ENCODE measurements around the gene DUSP1. TPM values are rescaled to one million over a fixed set of nuclear protein-coding genes. Genes with fewer than 3 reads are reported as not detected.

The DUSP1 gene
- total RNA-seq, 4 donors from 2014 or later: 1,645 to 2,968 (median 1,824) TPM

DNA sequence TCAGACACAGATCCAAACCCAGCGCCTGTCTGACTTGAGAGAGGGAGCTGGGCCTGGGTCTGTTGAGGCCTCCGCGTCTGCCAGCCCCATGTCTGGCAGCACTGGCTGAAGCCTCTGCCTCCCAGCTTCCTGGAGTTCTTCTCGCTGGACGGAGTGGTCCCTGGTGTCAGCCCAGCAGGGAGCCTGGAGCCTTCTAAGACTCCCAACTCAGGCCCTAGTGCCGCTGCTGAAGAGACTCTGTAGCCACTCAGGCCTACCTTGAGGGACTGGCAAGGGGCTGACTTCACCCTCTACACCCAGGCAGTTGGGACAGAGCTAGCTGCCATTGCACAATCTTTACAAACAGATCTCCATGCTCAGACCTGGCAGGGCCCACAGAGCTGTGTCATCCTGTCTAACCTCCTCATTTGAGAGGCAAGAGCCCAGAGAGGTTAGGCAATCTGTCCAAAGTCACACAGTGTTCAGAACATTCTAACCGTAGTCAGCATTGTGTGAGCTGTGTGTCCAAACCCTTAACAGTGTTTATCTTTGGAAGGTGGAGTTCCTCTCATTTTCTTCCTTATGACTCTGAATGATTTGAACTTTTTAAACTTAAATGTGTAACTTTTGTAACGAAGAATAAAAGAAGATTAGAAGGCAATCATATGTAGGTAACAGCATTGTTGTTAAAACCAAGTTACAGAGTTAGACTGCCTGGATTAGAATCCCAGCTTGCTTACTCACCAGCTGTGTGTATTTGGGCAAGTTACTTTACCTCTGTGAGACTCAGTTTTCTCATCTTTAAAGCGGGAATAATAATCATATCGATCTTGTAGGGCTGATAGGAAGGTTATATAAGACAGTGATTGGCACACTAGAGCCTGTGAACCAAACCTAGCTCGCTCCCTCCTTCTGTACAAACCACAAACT, 4.6 kb upstream of the DUSP1 start:
- ATAC-seq (ENCODE audit: low FRiP score) (peak; percentile 49), DNase-seq (ENCODE audit: low spot score) (peak; percentile 89)
- TF ChIP-seq, protein P1, sequence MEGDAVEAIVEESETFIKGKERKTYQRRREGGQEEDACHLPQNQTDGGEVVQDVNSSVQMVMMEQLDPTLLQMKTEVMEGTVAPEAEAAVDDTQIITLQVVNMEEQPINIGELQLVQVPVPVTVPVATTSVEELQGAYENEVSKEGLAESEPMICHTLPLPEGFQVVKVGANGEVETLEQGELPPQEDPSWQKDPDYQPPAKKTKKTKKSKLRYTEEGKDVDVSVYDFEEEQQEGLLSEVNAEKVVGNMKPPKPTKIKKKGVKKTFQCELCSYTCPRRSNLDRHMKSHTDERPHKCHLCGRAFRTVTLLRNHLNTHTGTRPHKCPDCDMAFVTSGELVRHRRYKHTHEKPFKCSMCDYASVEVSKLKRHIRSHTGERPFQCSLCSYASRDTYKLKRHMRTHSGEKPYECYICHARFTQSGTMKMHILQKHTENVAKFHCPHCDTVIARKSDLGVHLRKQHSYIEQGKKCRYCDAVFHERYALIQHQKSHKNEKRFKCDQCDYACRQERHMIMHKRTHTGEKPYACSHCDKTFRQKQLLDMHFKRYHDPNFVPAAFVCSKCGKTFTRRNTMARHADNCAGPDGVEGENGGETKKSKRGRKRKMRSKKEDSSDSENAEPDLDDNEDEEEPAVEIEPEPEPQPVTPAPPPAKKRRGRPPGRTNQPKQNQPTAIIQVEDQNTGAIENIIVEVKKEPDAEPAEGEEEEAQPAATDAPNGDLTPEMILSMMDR (IDR thresholded peaks at IDR 0.05): no peak

DNA sequence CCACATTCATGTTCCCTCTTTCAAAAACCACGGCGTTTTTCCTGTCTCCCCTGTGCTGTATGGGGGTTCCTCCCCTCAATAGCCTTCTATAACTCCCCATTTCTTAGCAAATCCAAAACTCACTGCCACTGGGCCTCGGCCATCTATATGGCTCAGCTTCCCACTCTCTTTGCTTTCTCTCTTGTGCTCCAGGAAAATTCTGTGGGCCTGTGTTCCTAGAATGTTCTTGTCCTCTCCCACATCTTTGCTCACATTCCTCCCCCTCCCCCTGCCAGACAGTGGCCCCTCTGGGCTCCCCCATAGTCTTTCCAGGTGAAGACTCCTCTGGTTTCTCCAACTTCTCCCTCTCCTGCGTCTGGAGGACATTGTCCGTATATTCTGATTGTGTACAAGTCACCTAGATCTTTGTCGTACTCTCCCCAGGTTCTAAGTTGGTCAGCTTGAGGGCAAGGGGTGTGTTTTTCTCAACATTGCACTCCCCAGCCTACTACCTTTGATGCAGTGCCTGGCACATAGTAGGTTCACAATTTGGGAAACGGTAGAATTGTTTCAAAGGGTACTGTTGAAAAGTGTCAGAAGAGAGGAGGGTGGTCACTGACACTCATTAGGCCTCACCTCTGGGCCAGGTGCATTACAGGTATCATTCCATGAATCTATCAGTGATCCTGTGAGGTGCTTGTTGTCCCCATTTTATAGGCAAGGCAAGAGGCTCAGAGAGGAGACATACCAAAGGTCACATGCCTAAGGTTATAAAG, 3.7 kb upstream of the DUSP1 start:
- DNase-seq (ENCODE audit: low spot score): peak; percentile 20
- ATAC-seq (ENCODE audit: low FRiP score): no peak

DNA sequence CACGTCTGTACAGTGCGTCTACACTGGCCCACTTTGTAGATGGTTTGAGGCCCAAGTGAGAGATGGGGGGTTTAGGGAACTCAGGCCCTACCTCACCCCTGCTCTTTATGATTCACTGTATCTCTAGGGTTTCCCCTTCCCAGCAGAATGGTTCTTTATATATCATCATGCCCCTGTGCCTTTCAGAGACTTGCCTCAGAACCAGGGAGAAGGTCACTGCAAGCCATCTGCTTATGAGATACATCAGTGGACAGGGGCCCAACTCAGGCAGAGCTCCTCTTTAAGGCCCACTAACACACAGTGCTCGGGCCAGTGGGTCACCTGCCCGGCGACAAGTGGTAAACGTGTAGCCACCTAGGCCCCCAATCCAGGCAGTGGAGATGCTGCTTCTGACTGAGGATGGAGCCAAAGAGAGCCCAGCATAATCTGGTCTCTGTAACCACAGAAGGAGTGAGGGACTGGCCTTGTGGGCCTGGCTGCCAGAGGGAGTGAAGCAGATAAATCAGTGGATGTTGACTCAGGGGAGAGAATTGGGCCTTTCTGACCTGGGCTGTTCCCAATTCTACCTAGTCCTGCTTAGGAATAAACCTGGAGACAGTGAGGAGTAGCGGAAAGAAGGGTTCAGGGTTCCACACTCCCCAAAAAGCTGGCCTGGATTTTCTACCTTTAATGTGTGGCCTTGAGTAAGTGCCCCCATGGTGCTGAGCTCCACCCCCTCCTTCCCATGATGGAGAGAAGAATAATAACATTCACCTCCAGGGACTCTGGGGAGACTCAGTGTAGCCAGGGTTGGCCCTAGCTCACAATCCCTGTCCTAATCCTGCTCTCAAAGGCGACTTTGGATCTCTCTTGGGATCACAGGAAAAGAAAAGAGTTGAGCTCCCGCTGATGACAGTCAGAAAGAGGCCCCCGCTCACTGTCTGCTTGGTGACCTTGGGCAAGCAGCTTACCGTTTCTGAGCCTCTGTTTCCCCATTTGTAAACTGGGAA, 2.8 kb upstream of the DUSP1 start:
- no peak for ATAC-seq (ENCODE audit: low FRiP score)
- TF ChIP-seq, protein P1 (IDR thresholded peaks at IDR 0.05): no peak
- no peak for DNase-seq (ENCODE audit: low spot score)

More for the DNA sequence above, 3.7 kb upstream of the DUSP1 start:
- TF ChIP-seq, protein P1 (IDR thresholded peaks at IDR 0.05): no peak

DNA sequence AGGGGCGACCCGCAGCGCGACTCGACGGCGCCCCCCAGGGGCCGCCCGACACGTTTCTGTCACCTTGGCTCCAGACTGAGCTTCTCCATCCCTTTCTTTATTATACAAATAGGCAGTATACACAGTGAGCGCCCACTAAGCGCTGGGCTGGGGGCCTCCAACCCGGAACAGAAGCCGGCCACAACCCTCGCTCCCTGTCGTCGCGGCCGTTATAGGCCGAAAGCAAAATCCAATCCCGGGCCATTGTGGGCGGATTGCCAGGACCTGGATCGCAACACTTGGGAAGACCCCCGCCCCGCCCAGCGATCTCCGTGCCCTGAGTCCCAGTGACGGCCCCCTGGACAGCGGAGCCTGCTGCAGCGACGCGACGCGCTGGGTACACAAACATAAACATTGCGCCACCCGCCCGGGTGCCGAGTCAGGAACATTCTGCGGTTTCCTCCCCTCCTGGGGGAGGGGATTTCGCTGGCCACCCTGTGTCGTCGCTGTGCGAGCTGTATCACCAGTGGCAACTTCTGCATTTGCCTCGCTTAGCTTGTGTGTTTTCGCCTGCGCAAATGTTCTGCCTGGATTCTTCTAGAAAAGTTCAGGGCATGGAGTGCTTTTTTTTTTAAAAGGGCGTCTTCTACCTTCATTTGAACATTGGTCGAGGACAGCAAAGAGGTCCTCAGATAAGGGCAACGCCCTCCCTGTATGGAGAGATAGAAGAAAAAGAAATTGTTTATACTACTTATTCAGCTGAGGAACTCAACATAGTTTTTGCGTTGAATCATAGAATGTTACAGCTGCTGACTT, 1.3 kb upstream of the DUSP1 start:
- ATAC-seq (ENCODE audit: low FRiP score) (peak; percentile 5), DNase-seq (ENCODE audit: low spot score) (peak; percentile 75)
- TF ChIP-seq, protein P1 (IDR thresholded peaks at IDR 0.05): peak in 1 of 3 donors; percentile 85

DNA sequence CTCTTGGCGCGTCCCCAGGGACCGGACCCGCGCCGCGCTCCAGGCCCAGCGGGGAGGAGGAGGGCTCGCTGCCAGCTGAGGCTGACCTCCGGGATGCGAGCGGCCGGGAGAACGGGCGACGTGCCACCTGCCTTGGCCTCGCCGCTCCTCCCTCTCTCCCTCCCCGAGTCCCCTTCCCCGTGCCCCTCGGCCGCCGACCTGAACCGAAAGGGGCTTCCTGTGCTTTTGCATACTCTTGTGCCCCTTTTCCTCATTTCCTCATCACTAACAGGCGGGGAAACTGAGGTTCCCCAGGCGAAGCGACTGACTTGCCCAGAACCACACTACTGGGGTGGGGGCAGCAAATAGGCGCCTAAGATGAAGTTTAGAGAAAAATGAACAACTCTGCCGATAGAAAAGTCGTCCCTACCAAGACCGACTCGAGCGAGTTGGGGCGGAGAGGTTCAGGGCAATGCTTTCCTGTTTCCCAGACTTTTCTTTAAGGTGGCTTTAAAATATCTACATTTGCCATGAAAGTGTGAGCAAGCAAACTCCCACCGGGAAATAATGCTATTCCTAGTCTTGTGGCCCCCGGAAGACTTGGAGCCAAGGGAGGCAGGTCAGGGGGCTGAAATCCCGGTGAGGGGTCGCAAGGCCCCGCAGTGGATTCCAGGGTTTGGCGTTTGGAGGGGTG, 580 bp upstream of the DUSP1 start:
- TF ChIP-seq, protein P1 (IDR thresholded peaks at IDR 0.05): no peak
- no peak for ATAC-seq (ENCODE audit: low FRiP score)
- DNase-seq (ENCODE audit: low spot score): no peak

Measured in omental fat pad (tissue), 4 donors.